Measurements from ENCODE around the gene PARD3. TPM values are rescaled to one million over a fixed set of nuclear protein-coding genes. Genes with fewer than 3 reads are reported as not detected.

The PARD3 gene
- total RNA-seq, 1 experiment from 2014 or later = 57.4 TPM

GRCh38 chr10:34558093-34558583 lies 257.0 kb downstream of the PARD3 start:
- CTCF ChIA-PET = no interaction called here
- no peaks in the 10 kb centered on the region for H4K20me1 ChIP-seq (ENCODE audit: insufficient read depth)
- H3K4me3 ChIP-seq = no peak overlapping the region
- H3K36me3 ChIP-seq (ENCODE audit: low read depth) = no peaks in the 10 kb centered on the region
- H3K79me2 ChIP-seq (ENCODE audit: low read depth) = no peaks in the 10 kb centered on the region
- no peak for DNase-seq
- no peaks in the 10 kb centered on the region for H3K27me3 ChIP-seq (ENCODE audit: insufficient read depth, low read depth)
- H3K9me3 ChIP-seq (ENCODE audit: insufficient read depth, low read depth) = no peaks in the 10 kb centered on the region
- no peaks in the 10 kb centered on the region for H3K4me1 ChIP-seq (replicated peaks; ENCODE audit: insufficient read depth)
- POLR2A ChIA-PET (ENCODE audit: unreplicated experiment) = no interaction called here
- no TSS peak for BruUV-seq (replicated peaks)
- no peaks in the 10 kb centered on the region for H3K9me2 ChIP-seq (ENCODE audit: insufficient read depth)
- intact Hi-C loops (cut with micrococcal nuclease; ENCODE audit: unreplicated experiment) = no loop called here
- no peak overlapping the region for H3K27ac ChIP-seq
- TF ChIP-seq EZH2 (IDR thresholded peaks at IDR 0.05; ENCODE audit: low read depth) = no peak
- TF ChIP-seq CTCF (conservative IDR thresholded peaks at IDR 0.05) = no peak
- H2AFZ ChIP-seq = no peak overlapping the region
- no peak overlapping the region for H3K4me2 ChIP-seq
- peaks cover 6% of the 10 kb centered on the region; the same call in 1 of the 2 replicates for H3F3A ChIP-seq (ENCODE audit: insufficient read depth, low read depth)

- no peak overlapping the region for H3K4me3 ChIP-seq
- no peaks in the 10 kb centered on the region for H3K9me2 ChIP-seq (ENCODE audit: insufficient read depth)
- no peak overlapping the region for H3K4me2 ChIP-seq
- no TSS peak for BruUV-seq (replicated peaks)
- no peaks in the 10 kb centered on the region for H3K36me3 ChIP-seq (ENCODE audit: low read depth)
- intact Hi-C loops (cut with micrococcal nuclease; ENCODE audit: unreplicated experiment) = no loop called here
- H4K20me1 ChIP-seq (ENCODE audit: insufficient read depth) = no peaks in the 10 kb centered on the region
- CTCF ChIA-PET = no interaction called here
- H3K9me3 ChIP-seq (ENCODE audit: insufficient read depth, low read depth) = no peaks in the 10 kb centered on the region
- no peak overlapping the region for H2AFZ ChIP-seq
- H3K27me3 ChIP-seq (ENCODE audit: insufficient read depth, low read depth) = no peaks in the 10 kb centered on the region
- DNase-seq = no peak
- H3F3A ChIP-seq (ENCODE audit: insufficient read depth, low read depth) = peaks cover 6% of the 10 kb centered on the region; the same call in 1 of the 2 replicates
- TF ChIP-seq CTCF (conservative IDR thresholded peaks at IDR 0.05) = no peak
- no peak for TF ChIP-seq EZH2 (IDR thresholded peaks at IDR 0.05; ENCODE audit: low read depth)
- no peaks in the 10 kb centered on the region for H3K4me1 ChIP-seq (replicated peaks; ENCODE audit: insufficient read depth)
- no peak overlapping the region for H3K27ac ChIP-seq
- no peaks in the 10 kb centered on the region for H3K79me2 ChIP-seq (ENCODE audit: low read depth)
- POLR2A ChIA-PET (ENCODE audit: unreplicated experiment) = interaction anchor here (0.7 kb wide), 1 partner anchor 150 kb away, joined by 5 read pairs; no protein-coding TSS in a partner anchor
Observed at GRCh38 chr10:34557173-34557572, 257.9 kb downstream of the PARD3 start.

GRCh38 chr10:34555653-34556052 lies 259.4 kb downstream of the PARD3 start:
- Histone ChIP-seq H3F3A (ENCODE audit: insufficient read depth, low read depth) (peaks cover 6% of the 10 kb centered on the region; the same call in 1 of the 2 replicates), H3K4me2 (no peak overlapping the region), H3K9me2 (ENCODE audit: insufficient read depth) (no peaks in the 10 kb centered on the region), H3K27ac (no peak overlapping the region), H3K27me3 (ENCODE audit: insufficient read depth, low read depth) (no peaks in the 10 kb centered on the region), H4K20me1 (ENCODE audit: insufficient read depth) (no peaks in the 10 kb centered on the region), H3K4me1 (replicated peaks; ENCODE audit: insufficient read depth) (no peaks in the 10 kb centered on the region), H3K79me2 (ENCODE audit: low read depth) (no peaks in the 10 kb centered on the region), H3K36me3 (ENCODE audit: low read depth) (no peaks in the 10 kb centered on the region), H3K9me3 (ENCODE audit: insufficient read depth, low read depth) (no peaks in the 10 kb centered on the region), H3K4me3 (no peak overlapping the region), H2AFZ (no peak overlapping the region)
- CTCF ChIA-PET = no interaction called here
- BruUV-seq (replicated peaks) = no TSS peak
- POLR2A ChIA-PET (ENCODE audit: unreplicated experiment) = no interaction called here
- intact Hi-C loops (cut with micrococcal nuclease; ENCODE audit: unreplicated experiment) = no loop called here
- TF ChIP-seq EZH2 (IDR thresholded peaks at IDR 0.05; ENCODE audit: low read depth) = no peak
- DNase-seq = no peak

- ChIA-PET POLR2A (ENCODE audit: unreplicated experiment) (interaction anchor here (0.6 kb wide), 1 partner anchor 144 kb away, joined by 4 read pairs; no protein-coding TSS in a partner anchor), CTCF (no interaction called here)
- no peaks in the 10 kb centered on the region for H3K9me2 ChIP-seq (ENCODE audit: insufficient read depth)
- BruUV-seq (replicated peaks) = no TSS peak
- no peak for TF ChIP-seq EZH2 (IDR thresholded peaks at IDR 0.05; ENCODE audit: low read depth)
- TF ChIP-seq CTCF (conservative IDR thresholded peaks at IDR 0.05) = no peak
- H3K27ac ChIP-seq = no peak overlapping the region
- intact Hi-C loops (cut with micrococcal nuclease; ENCODE audit: unreplicated experiment) = no loop called here
- DNase-seq = no peak
- no peaks in the 10 kb centered on the region for H3K79me2 ChIP-seq (ENCODE audit: low read depth)
- H3K9me3 ChIP-seq (ENCODE audit: insufficient read depth, low read depth) = no peaks in the 10 kb centered on the region
- no peaks in the 10 kb centered on the region for H3K36me3 ChIP-seq (ENCODE audit: low read depth)
- H3K4me3 ChIP-seq = no peak overlapping the region
- H3F3A ChIP-seq (ENCODE audit: insufficient read depth, low read depth) = peaks cover 6% of the 10 kb centered on the region; the same call in 1 of the 2 replicates
- no peaks in the 10 kb centered on the region for H4K20me1 ChIP-seq (ENCODE audit: insufficient read depth)
- no peaks in the 10 kb centered on the region for H3K27me3 ChIP-seq (ENCODE audit: insufficient read depth, low read depth)
- H2AFZ ChIP-seq = no peak overlapping the region
- H3K4me1 ChIP-seq (replicated peaks; ENCODE audit: insufficient read depth) = no peaks in the 10 kb centered on the region
- H3K4me2 ChIP-seq = no peak overlapping the region
Observed at GRCh38 chr10:34553747-34554146, 261.3 kb downstream of the PARD3 start.
